Adrenal gland (tissue), 12 donors: ENCODE data around the gene CASP2. TPM values are rescaled to one million over a fixed set of nuclear protein-coding genes. Genes with fewer than 3 reads are reported as not detected.
"Not testable (repeated sequence)": the region's sequence is repeated elsewhere in the genome, so short reads cannot be mapped to it uniquely, and the experiment has no call there.

Experiments used
- DNase-seq, 7 donors: peaks; one replicate each; pipeline ENCODE4 v3.0.0-alpha.2; 2019 to 2020
- H3K27ac ChIP-seq, 5 donors: fragments of 200-600 bp; sonication (generic) in 4 of 5; 1 replicate in 3 of 5; 2 replicates in 2 of 5; pipeline versions ENCODE4 v1.5.1 to v1.8.0; 2016 to 2020; ENCODE audit warnings: mild to moderate bottlenecking in 1 of 5
- H3K27me3 ChIP-seq: fragments of 200-600 bp; 2 replicates; pipeline ENCODE4 v1.8.0; 2021
- H3K36me3 ChIP-seq, 2 donors: fragments of 200-600 bp; replicated peaks in 1 of 2; 1 replicate in 1 of 2; 2 replicates in 1 of 2; pipeline versions ENCODE4 v1.5.1 to v1.8.0; 2018 to 2022
- H3K4me1 ChIP-seq, 2 donors: fragments of 200-600 bp; replicated peaks in 1 of 2; 1 replicate in 1 of 2; 2 replicates in 1 of 2; pipeline versions ENCODE4 v1.5.1 to v1.8.0; 2018 to 2021
- H3K4me3 ChIP-seq, 4 donors: fragments of 200-600 bp; sonication (generic) in 3 of 4; one replicate each; pipeline ENCODE4 v1.5.1; 2016 to 2018
- H3K9me3 ChIP-seq, 3 donors: fragments of 200-600 bp; sonication (generic) in 1 of 3; replicated peaks in 1 of 3; 1 replicate in 2 of 3; 2 replicates in 1 of 3; pipeline versions ENCODE4 v1.5.1 to v1.8.0; 2016 to 2021
- POLR2A ChIP-seq, 2 donors: fragments of 450-650 bp; IDR thresholded peaks; one replicate each; pipeline ENCODE4 v1.6.1; 2017; ENCODE audit warnings: antibody characterized with exemption in 2 of 2, mild to moderate bottlenecking in 2 of 2, moderate library complexity in 1 of 2
- WGBS, 4 donors: extraction: QIAGEN DNeasy Blood & Tissue Kit in 2 of 4; methylation state at CpG; one replicate each; pipeline versions ENCODE4 v1.1.5 to v1.1.7; 2013 to 2017; 5-methylcytosine and 5-hydroxymethylcytosine counted together
- intact Hi-C, 2 donors: fragments of 100-400 bp; cut with DNase I; formaldehyde crosslinking; loops; one replicate each; pipeline versions ENCODE4 v1.14.1 to v1.15.0; 2022 to 2023
- polyA plus RNA-seq, 3 donors: library from polyadenylated mRNA; stranded (reverse); fragments of 200-250 nt in 2 of 3; fragments of 350-450 nt in 1 of 3; fragmentation: Illumina TruSeq in 1 of 3; extraction: RNeasy Lipid Tissue Mini Kit (QIAGEN cat#74804) in 1 of 3; gene quantifications; one replicate each; pipeline ENCODE4 v1.2.3, GENCODE V29; 2013 to 2014
- total RNA-seq, 9 donors: library from RNA; depleted of rRNA in 4 of 9; stranded (reverse); fragments of >200 nt in 4 of 9; fragments of 120-200 nt in 1 of 9; fragmentation: NEBNext Ultra II Directional in 1 of 9; extraction: Animal tissue kit (Norgen Biotek cat#: 25700) in 1 of 9; gene quantifications; one replicate each; pipeline versions ENCODE4 v1.1.0 to v1.2.4, GENCODE V29; 2013 to 2023
- TF ChIP-seq, protein P1 (sequence below), 6 experiments: fragments of 450-650 bp in 4 of 6; fragments of 200-600 bp in 2 of 6; sonication (generic) in 1 of 6; IDR thresholded peaks; 1 replicate in 5 of 6; 2 replicates in 1 of 6; pipeline versions ENCODE4 v1.5.1 to v1.8.0; 2016 to 2021; ENCODE audit warnings: antibody characterized with exemption in 6 of 6, mild to moderate bottlenecking in 2 of 6, moderate library complexity in 1 of 6
- donor health status: healthy with polysubstance abuse.
- donor health status: Bipolar disorder and iron deficiency.
- donor health status: DM: yes; HTN: yes; CAD: no.
- donor health status: DM: no; HTN: no; CAD: no.
- donor health status: DM: no; HTN: no; CAD: no.
- donor health status: DM: yes; HTN: yes; CAD: no.

The CASP2 gene
- total and polyA plus RNA-seq, 12 donors, result 4.6 to 25.4 (median 13.1) TPM

DNA sequence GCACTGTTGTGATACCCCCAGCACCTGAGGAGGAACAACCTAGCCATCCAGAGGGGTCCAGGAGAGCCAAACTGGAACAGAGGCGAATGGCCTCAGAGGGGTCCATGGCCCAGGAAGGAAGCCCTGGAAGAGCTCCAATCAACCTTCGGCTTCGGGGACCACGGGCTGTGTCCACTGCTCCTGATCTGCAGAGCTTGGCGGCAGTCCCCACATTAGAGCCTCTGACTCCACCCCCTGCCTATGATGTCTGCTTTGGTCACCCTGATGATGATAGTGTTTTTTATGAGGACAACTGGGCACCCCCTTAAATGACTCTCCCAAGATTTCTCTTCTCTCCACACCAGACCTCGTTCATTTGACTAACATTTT is 1.6 kb upstream of the CASP2 start:
- WGBS, 4 donors, result 95 to 100% (median 97%) methylated on average over 5 to 6 of the region's 6 CpGs
- Histone ChIP-seq H3K27me3 (no peaks in the 10 kb centered on the region), H3K4me1 (peaks cover 4 to 29% of the 10 kb centered on the region in 2 donors), H3K4me3 (no peak overlapping the region), H3K36me3 (no peaks in the 10 kb centered on the region), H3K27ac (no peak overlapping the region), H3K9me3 (no peaks in the 10 kb centered on the region)
- intact Hi-C loops, result no loop called here
- no peak for DNase-seq
- no peak for TF ChIP-seq POLR2A (IDR thresholded peaks at IDR 0.05)
- TF ChIP-seq, protein P1, sequence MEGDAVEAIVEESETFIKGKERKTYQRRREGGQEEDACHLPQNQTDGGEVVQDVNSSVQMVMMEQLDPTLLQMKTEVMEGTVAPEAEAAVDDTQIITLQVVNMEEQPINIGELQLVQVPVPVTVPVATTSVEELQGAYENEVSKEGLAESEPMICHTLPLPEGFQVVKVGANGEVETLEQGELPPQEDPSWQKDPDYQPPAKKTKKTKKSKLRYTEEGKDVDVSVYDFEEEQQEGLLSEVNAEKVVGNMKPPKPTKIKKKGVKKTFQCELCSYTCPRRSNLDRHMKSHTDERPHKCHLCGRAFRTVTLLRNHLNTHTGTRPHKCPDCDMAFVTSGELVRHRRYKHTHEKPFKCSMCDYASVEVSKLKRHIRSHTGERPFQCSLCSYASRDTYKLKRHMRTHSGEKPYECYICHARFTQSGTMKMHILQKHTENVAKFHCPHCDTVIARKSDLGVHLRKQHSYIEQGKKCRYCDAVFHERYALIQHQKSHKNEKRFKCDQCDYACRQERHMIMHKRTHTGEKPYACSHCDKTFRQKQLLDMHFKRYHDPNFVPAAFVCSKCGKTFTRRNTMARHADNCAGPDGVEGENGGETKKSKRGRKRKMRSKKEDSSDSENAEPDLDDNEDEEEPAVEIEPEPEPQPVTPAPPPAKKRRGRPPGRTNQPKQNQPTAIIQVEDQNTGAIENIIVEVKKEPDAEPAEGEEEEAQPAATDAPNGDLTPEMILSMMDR (IDR thresholded peaks at IDR 0.05), result no peak

DNA sequence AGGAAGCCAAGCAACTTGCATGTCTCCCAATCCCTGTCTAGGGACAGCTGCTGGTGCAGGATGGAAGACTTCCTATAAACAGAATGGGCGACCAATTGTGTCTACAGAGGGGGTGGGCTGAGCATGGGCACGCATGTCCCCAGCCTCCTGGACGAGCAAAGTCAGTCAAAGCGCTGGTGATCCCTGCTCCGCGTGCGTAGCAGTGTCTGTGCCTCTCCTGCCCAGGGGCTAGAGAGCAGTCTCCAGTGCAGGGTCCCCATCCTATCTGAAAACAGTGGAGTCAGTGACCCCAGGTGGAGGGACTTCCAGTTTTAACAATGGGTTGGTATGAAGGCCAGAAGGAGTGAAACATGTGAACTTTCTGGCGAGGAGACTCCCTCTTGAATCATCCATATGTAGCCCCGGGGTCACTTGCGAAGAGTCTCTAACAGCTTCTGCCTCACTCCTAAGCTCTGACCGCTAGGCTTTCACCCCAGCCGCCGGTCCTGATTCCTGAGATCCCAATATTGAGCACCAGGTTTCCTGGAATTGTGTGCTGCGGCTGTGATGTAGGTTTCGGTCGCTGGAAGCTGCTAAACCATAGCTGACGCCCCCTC is 714 bp upstream of the CASP2 start:
- WGBS, 4 donors, result 76 to 83% (median 80%) methylated on average over 16 to 17 of the region's 17 CpGs
- peaks cover 4 to 29% of the 10 kb centered on the region in 2 donors for H3K4me1 ChIP-seq
- peak in 1 of 7 donors; percentile 37 for DNase-seq

GRCh38 chr7:143288836-143289235 is 685 bp downstream of the CASP2 start:
- peaks cover 4 to 29% of the 10 kb centered on the region in 2 donors for H3K4me1 ChIP-seq
- no peaks in the 10 kb centered on the region for H3K9me3 ChIP-seq
- DNase-seq, result no peak
- TF ChIP-seq, protein P1 (IDR thresholded peaks at IDR 0.05), result no peak
- no peak for TF ChIP-seq POLR2A (IDR thresholded peaks at IDR 0.05)
- H3K36me3 ChIP-seq, result peaks cover 0 to 21% of the 10 kb centered on the region in 2 donors
- H3K27ac ChIP-seq, result peak overlapping the region in 4 of 5 donors; percentile 64 to 92 (median 78)
- intact Hi-C loops, result loop anchor here in 1 of 2 donors (2.0 kb wide), 1 partner anchor 42 kb away; no protein-coding TSS in a partner anchor
- WGBS, 4 donors, result 1 to 7% (median 2%) methylated on average over 11 of the region's 11 CpGs
- peak overlapping the region; percentile 43 to 99 (median 66) for H3K4me3 ChIP-seq
- no peaks in the 10 kb centered on the region for H3K27me3 ChIP-seq

More for the DNA sequence above, 714 bp upstream of the CASP2 start:
- peaks cover 0 to 7% of the 10 kb centered on the region in 2 donors for H3K36me3 ChIP-seq
- H3K9me3 ChIP-seq, result no peaks in the 10 kb centered on the region
- peak overlapping the region in 2 of 4 donors; percentile 5 to 99 for H3K4me3 ChIP-seq
- intact Hi-C loops, result no loop called here
- peak overlapping the region in 4 of 5 donors; percentile 21 to 53 (median 31) for H3K27ac ChIP-seq
- no peaks in the 10 kb centered on the region for H3K27me3 ChIP-seq
- TF ChIP-seq, protein P1 (IDR thresholded peaks at IDR 0.05), result no peak
- no peak for TF ChIP-seq POLR2A (IDR thresholded peaks at IDR 0.05)

DNA sequence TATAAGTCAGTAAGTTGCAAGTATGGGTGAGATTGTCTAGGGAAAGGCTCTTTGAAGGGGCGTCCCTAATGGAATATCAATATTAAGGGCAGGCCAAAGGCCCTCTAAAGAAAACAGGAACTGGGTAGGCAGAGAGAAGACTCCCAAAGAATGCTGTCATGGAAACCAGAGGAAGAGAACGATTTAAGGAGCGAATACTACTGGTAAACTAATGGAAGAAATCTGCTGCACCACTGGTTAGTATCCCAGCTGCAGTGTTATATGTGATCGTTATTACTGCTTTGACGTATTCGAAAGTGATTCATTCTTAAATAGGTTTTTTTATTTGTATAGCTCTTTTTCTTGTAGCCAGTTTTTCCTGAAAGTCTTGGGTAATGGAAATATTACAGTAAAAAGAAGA is 1.3 kb downstream of the CASP2 start:
- Histone ChIP-seq H3K4me3 (peak overlapping the region in 2 of 4 donors; percentile 3 to 99), H3K27me3 (no peaks in the 10 kb centered on the region), H3K27ac (no peak overlapping the region), H3K36me3 (peaks cover 0 to 26% of the 10 kb centered on the region in 2 donors), H3K4me1 (peaks cover 4 to 29% of the 10 kb centered on the region in 2 donors), H3K9me3 (no peaks in the 10 kb centered on the region)
- TF ChIP-seq POLR2A (IDR thresholded peaks at IDR 0.05), result no peak
- TF ChIP-seq, protein P1 (IDR thresholded peaks at IDR 0.05), result no peak
- no peak for DNase-seq
- intact Hi-C loops, result loop anchor here in 1 of 2 donors (2.0 kb wide), 1 partner anchor 43 kb away; no protein-coding TSS in a partner anchor
- WGBS, 4 donors, result 37 to 50% (median 43%) methylated on average over 6 of the region's 6 CpGs

GRCh38 chr7:143289888-143290287 is 1.7 kb downstream of the CASP2 start:
- DNase-seq, H3K9me3 ChIP-seq, H3K4me3 ChIP-seq, H3K27me3 ChIP-seq, H3K27ac ChIP-seq: not testable (repeated sequence)
- 65 to 74% (median 69%) methylated on average over 4 of the region's 4 CpGs for WGBS, 4 donors
- H3K4me1 ChIP-seq, result peaks cover 4 to 29% of the 10 kb centered on the region in 2 donors
- intact Hi-C loops, result loop anchor here in 1 of 2 donors (2.0 kb wide), 1 partner anchor 43 kb away; no protein-coding TSS in a partner anchor
- peaks cover 0 to 31% of the 10 kb centered on the region in 2 donors for H3K36me3 ChIP-seq
